MCF 10A (cell line): ENCODE data around the gene TTC23. TPM values are rescaled to one million over a fixed set of nuclear protein-coding genes. Genes with fewer than 3 reads are reported as not detected.
"Not testable (repeated sequence)": the region's sequence is repeated elsewhere in the genome, so short reads cannot be mapped to it uniquely, and the experiment has no call there.

Experiments used
- BruUV-seq: library from RNA; stranded (reverse); fragments of 400-500 nt; replicated peaks from 2 replicates; lab custom pipeline; 2021; lab: Mats Ljungman, UMichigan
- CTCF ChIA-PET: fragments of 300-600 bp; sonication (Branson Sonifier 250); formaldehyde crosslinking; extraction: SDS; loops from one replicate; lab custom pipeline; 2021; ENCODE audit warnings: antibody characterized with exemption, inconsistent platforms; lab: Yijun Ruan, JAX
- POLR2A ChIA-PET: fragments of 300-600, 350-650 bp; sonication (Branson Sonifier 250); formaldehyde crosslinking; extraction: SDS; loops from one replicate; lab custom pipeline; 2020; ENCODE audit warnings: antibody characterized with exemption, inconsistent platforms; lab: Yijun Ruan, JAX
- DNase-seq: peaks from one replicate; pipeline ENCODE4 v3.0.0-alpha.2; 2018; ENCODE audit not compliant: unreplicated experiment
- H3K27ac Mint-ChIP-seq: one replicate; pipeline ENCODE4 v1.8.0; 2022; ENCODE audit warnings: mild to moderate bottlenecking, low read depth, mixed read lengths; ENCODE audit not compliant: unreplicated experiment
- H3K27me3 Mint-ChIP-seq: one replicate; pipeline ENCODE4 v1.8.0; 2022; ENCODE audit warnings: mixed read lengths; ENCODE audit not compliant: insufficient read depth, unreplicated experiment
- H3K36me3 Mint-ChIP-seq: one replicate; pipeline ENCODE4 v1.8.0; 2022; ENCODE audit warnings: mild to moderate bottlenecking, moderate library complexity, mixed read lengths; ENCODE audit not compliant: insufficient read depth, unreplicated experiment
- H3K4me1 Mint-ChIP-seq: one replicate; pipeline ENCODE4 v1.8.0; 2022; ENCODE audit warnings: mixed read lengths; ENCODE audit not compliant: insufficient read depth, unreplicated experiment
- H3K4me3 Mint-ChIP-seq: one replicate; pipeline ENCODE4 v1.8.0; 2022; ENCODE audit warnings: mild to moderate bottlenecking, moderate library complexity, mixed read lengths; ENCODE audit not compliant: unreplicated experiment
- H3K9me3 Mint-ChIP-seq: one replicate; pipeline ENCODE4 v1.8.0; 2022; ENCODE audit warnings: mixed read lengths; ENCODE audit not compliant: unreplicated experiment
- CTCF ChIP-seq: fragments of 200-600 bp; IDR thresholded peaks from one replicate; pipeline ENCODE4 v1.8.0; 2022; ENCODE audit warnings: antibody characterized with exemption, mild to moderate bottlenecking; ENCODE audit not compliant: unreplicated experiment
- intact Hi-C: fragments of 100-400 bp; cut with micrococcal nuclease; formaldehyde crosslinking; loops from 2 replicates; pipeline ENCODE4 v1.14.1; 2022
- total RNA-seq: library from RNA; stranded (reverse); gene quantifications from 2 replicates; pipeline ENCODE4 v1.2.3, GENCODE V29; 2022

TTC23 gene
- total RNA-seq, 1 experiment from 2014 or later, result 15.1 TPM

- POLR2A ChIA-PET, result interaction anchor here (1.6 kb wide), 1 partner anchor 11 kb away, joined by 5 read pairs; no protein-coding TSS in a partner anchor
- BruUV-seq, result no TSS peak
- Mint-ChIP-seq H3K27me3 (no peaks in the 10 kb centered on the region), H3K4me3 (no peak overlapping the region), H3K9me3 (peaks cover 8% of the 10 kb centered on the region), H3K27ac (peak overlapping the region; percentile 36), H3K4me1 (peaks cover 6% of the 10 kb centered on the region), H3K36me3 (peaks cover 51% of the 10 kb centered on the region)
- DNase-seq, result no peak
- no peak for TF ChIP-seq CTCF
- CTCF ChIA-PET, result no interaction called here
- intact Hi-C loops, result no loop called here
These were observed 51.5 kb downstream of the TTC23 start for GRCh38 chr15:99197856-99198255.

- H3K36me3 Mint-ChIP-seq, result peaks cover 65% of the 10 kb centered on the region
- DNase-seq, H3K27me3 Mint-ChIP-seq, CTCF ChIA-PET, H3K4me3 Mint-ChIP-seq, intact Hi-C loops, H3K4me1 Mint-ChIP-seq, BruUV-seq, H3K27ac Mint-ChIP-seq, H3K9me3 Mint-ChIP-seq, POLR2A ChIA-PET: not testable (repeated sequence)
These were observed 57.2 kb downstream of the TTC23 start for GRCh38 chr15:99192181-99192580.

- POLR2A ChIA-PET, result interaction anchor here (0.6 kb wide), 1 partner anchor 51 kb away, joined by 4 read pairs; no protein-coding TSS in a partner anchor
- Mint-ChIP-seq H3K27ac (no peak overlapping the region), H3K4me3 (no peak overlapping the region), H3K9me3 (no peaks in the 10 kb centered on the region), H3K27me3 (no peaks in the 10 kb centered on the region), H3K4me1 (no peaks in the 10 kb centered on the region), H3K36me3 (peaks cover 47% of the 10 kb centered on the region)
- CTCF ChIA-PET, result no interaction called here
- intact Hi-C loops, result no loop called here
- BruUV-seq, result no TSS peak
- no peak for DNase-seq
- no peak for TF ChIP-seq CTCF
These were observed 61.4 kb downstream of the TTC23 start for GRCh38 chr15:99187936-99188335.

GRCh38 chr15:99185414-99186130, 63.8 kb downstream of the TTC23 start:
- H3K4me1 Mint-ChIP-seq, result no peaks in the 10 kb centered on the region
- BruUV-seq, result no TSS peak

More at GRCh38 chr15:99185414-99186130, 63.8 kb downstream of the TTC23 start:
- no peak for TF ChIP-seq CTCF
- no peak for DNase-seq
- no peaks in the 10 kb centered on the region for H3K27me3 Mint-ChIP-seq
- intact Hi-C loops, result no loop called here
- peaks cover 33% of the 10 kb centered on the region for H3K36me3 Mint-ChIP-seq
- ChIA-PET CTCF (no interaction called here), POLR2A (interaction anchor here (0.7 kb wide), 1 partner anchor 94 kb away, joined by 3 read pairs; no protein-coding TSS in a partner anchor)
- H3K9me3 Mint-ChIP-seq, result no peaks in the 10 kb centered on the region
- no peak overlapping the region for H3K4me3 Mint-ChIP-seq
- no peak overlapping the region for H3K27ac Mint-ChIP-seq
